Measurements from ENCODE around the gene AHDC1. TPM values are rescaled to one million over a fixed set of nuclear protein-coding genes. Genes with fewer than 3 reads are reported as not detected.

AHDC1 gene
- total and polyA plus RNA-seq, 2 of the 13 experiments (the other 11 are each of a cell fraction or from before 2014, with no cell fraction given), result 1.0 to 2.7 TPM

- TF ChIP-seq HMG20B (CRISPR knock-in tag; conservative IDR thresholded peaks at IDR 0.05), result peak; percentile 70; the same call in 1 of the 2 replicates
- no peak for TF ChIP-seq ZNF790 (CRISPR knock-in tag; IDR thresholded peaks at IDR 0.05; ENCODE audit: borderline replicate concordance)
- no peak for TF ChIP-seq REXO4 (CRISPR knock-in tag; IDR thresholded peaks at IDR 0.05; ENCODE audit: borderline replicate concordance)
- no peak for TF ChIP-seq ELF4 (CRISPR knock-in tag; IDR thresholded peaks at IDR 0.05; ENCODE audit: borderline replicate concordance)
- TF ChIP-seq ATF7-NPFF (CRISPR knock-in tag; IDR thresholded peaks at IDR 0.05; ENCODE audit: low read depth), result no peak
- no peak for TF ChIP-seq HES4 (CRISPR knock-in tag; IDR thresholded peaks at IDR 0.05; ENCODE audit: borderline replicate concordance)
- TF ChIP-seq GATA4 (IDR thresholded peaks at IDR 0.05; ENCODE audit: borderline replicate concordance, low read depth), result 0 out of 2 replicates have a peak, but pooled peaks have one; percentile 57
- no peak for TF ChIP-seq ZSCAN30 (CRISPR knock-in tag; IDR thresholded peaks at IDR 0.05)
- 0 out of 2 replicates have a peak, but pooled peaks have one; percentile 63 for TF ChIP-seq KLF15 (CRISPR knock-in tag; IDR thresholded peaks at IDR 0.05; ENCODE audit: borderline replicate concordance)
- peak; percentile 73 for TF ChIP-seq GATAD2A (CRISPR knock-in tag; IDR thresholded peaks at IDR 0.05)
- TF ChIP-seq SP4 (CRISPR knock-in tag; IDR thresholded peaks at IDR 0.05), result peak; percentile 21
- no peak for TF ChIP-seq SATB2 (CRISPR knock-in tag; IDR thresholded peaks at IDR 0.05)
- TF ChIP-seq SALL2 (CRISPR knock-in tag; IDR thresholded peaks at IDR 0.05), result 0 out of 2 replicates have a peak, but pooled peaks have one; percentile 41
- peak; percentile 42; the same call in 1 of the 2 replicates for TF ChIP-seq ZNF274 (CRISPR knock-in tag; IDR thresholded peaks at IDR 0.05)
- TF ChIP-seq FOSL1 (CRISPR knock-in tag; IDR thresholded peaks at IDR 0.05; ENCODE audit: borderline replicate concordance), result no peak
- TF ChIP-seq CCDC6 (CRISPR knock-in tag; IDR thresholded peaks at IDR 0.05), result peak; percentile 77; the same call in 1 of the 2 replicates
- no peak for TF ChIP-seq SAFB2 (CRISPR knock-in tag; IDR thresholded peaks at IDR 0.05; ENCODE audit: borderline replicate concordance, low read depth)
- peak; percentile 77 for TF ChIP-seq SPEN (CRISPR knock-in tag; IDR thresholded peaks at IDR 0.05; ENCODE audit: low read depth)
- TF ChIP-seq NFIB (CRISPR knock-in tag; IDR thresholded peaks at IDR 0.05; ENCODE audit: borderline replicate concordance), result no peak
- TF ChIP-seq ZFP91 (CRISPR knock-in tag; IDR thresholded peaks at IDR 0.05; ENCODE audit: borderline replicate concordance), result peak; percentile 76
- no peak for TF ChIP-seq HNRNPK (IDR thresholded peaks at IDR 0.05; ENCODE audit: low read depth, low read length, poor library complexity, severe bottlenecking)
- TF ChIP-seq FLYWCH1 (CRISPR knock-in tag; IDR thresholded peaks at IDR 0.05), result no peak
- TF ChIP-seq ZNF501 (CRISPR knock-in tag; IDR thresholded peaks at IDR 0.05), result peak; percentile 56; the same call in 1 of the 2 replicates
- TF ChIP-seq, protein P1, sequence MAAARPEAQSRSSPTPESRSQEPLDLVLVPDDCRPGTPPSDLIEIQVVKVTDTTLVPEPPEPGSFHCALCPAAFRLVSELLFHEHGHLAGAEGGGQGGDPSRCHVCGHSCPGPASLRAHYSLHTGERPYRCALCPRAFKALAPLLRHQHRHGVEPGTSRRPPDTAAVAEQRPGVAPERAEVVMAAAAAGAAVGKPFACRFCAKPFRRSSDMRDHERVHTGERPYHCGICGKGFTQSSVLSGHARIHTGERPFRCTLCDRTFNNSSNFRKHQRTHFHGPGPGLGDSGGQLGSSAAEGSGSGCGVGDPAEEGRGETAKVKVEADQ (CRISPR knock-in tag; IDR thresholded peaks at IDR 0.05; ENCODE audit: borderline replicate concordance), result peak; percentile 47; the same call in 1 of the 2 replicates
- no peak for TF ChIP-seq ZNF704 (CRISPR knock-in tag; IDR thresholded peaks at IDR 0.05; ENCODE audit: borderline replicate concordance)
- no peak; the same call in 1 of the 2 replicates for TF ChIP-seq ETV6 (CRISPR knock-in tag; conservative IDR thresholded peaks at IDR 0.05)
These were observed 99.1 kb downstream of the AHDC1 start (continued) for GRCh38 chr1:27504588-27505419.

Measured in HepG2 (cell line).